ENCODE data around the gene PTX4.

Gene PTX4

DNA sequence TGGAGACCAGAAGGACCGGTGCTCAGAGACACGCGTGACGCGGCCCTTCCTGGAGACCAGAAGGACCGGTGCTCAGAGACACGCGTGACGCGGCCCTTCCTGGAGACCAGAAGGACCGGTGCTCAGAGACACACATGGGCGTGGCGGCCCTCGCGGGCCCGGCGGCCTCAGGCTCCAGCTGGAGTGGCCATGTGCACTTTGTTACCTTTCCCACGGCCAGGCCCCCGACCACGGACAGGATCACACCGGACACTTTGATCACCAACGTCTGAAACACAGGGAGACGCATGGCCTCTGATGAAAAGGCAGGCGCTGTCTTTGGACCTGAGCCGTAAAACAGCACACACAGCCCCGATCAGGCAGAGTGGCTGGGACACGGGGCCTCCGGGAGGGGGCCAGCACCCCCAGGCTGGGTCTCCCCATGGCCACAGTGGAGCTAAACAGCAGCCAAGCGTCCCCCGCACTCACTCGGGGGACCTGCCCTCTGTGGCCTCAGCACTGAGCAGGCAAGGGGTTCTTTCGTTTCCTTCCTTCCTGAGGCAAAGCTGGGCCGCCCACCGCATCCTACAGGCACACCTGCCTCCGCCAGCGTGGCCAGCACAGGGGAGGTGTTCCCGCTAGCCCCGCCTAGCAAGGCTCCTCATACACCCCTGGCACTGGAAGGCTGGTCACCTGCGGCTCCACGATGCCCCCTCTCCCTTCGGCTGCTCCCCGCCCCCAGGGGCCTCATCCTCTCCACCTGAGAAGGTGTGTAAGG is 31.1 kb downstream of the PTX4 start:
- no peak for DNase-seq (ENCODE audit: low read depth)
- TF ChIP-seq, protein P1, sequence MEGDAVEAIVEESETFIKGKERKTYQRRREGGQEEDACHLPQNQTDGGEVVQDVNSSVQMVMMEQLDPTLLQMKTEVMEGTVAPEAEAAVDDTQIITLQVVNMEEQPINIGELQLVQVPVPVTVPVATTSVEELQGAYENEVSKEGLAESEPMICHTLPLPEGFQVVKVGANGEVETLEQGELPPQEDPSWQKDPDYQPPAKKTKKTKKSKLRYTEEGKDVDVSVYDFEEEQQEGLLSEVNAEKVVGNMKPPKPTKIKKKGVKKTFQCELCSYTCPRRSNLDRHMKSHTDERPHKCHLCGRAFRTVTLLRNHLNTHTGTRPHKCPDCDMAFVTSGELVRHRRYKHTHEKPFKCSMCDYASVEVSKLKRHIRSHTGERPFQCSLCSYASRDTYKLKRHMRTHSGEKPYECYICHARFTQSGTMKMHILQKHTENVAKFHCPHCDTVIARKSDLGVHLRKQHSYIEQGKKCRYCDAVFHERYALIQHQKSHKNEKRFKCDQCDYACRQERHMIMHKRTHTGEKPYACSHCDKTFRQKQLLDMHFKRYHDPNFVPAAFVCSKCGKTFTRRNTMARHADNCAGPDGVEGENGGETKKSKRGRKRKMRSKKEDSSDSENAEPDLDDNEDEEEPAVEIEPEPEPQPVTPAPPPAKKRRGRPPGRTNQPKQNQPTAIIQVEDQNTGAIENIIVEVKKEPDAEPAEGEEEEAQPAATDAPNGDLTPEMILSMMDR (conservative IDR thresholded peaks at IDR 0.05; ENCODE audit: low read length): no peak
- H3K4me3 ChIP-seq (ENCODE audit: low read length): no peak overlapping the region

DNA sequence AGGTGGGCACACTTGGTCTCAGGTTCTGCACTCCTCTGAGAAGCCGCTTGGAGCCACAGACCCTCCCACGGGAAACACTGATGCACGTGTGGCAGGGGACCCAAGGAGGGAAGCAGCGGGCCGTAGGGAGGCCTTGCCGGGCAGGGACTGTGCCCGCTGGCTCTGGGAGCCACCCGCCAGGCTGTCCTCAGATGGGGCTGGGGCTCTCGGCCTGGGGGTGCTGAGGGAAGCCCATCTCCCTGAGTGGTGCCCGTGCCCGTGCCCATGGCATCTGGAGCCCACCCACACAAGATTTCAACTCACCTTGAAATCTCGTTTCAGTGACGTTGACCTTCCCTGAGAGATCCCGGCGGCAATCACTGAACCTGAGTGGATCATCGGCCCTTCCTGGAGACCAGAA is 31.8 kb downstream of the PTX4 start:
- no peak overlapping the region for H3K4me3 ChIP-seq (ENCODE audit: low read length)
- no peak for DNase-seq (ENCODE audit: low read depth)
- TF ChIP-seq, protein P1 (conservative IDR thresholded peaks at IDR 0.05; ENCODE audit: low read length): no peak

DNA sequence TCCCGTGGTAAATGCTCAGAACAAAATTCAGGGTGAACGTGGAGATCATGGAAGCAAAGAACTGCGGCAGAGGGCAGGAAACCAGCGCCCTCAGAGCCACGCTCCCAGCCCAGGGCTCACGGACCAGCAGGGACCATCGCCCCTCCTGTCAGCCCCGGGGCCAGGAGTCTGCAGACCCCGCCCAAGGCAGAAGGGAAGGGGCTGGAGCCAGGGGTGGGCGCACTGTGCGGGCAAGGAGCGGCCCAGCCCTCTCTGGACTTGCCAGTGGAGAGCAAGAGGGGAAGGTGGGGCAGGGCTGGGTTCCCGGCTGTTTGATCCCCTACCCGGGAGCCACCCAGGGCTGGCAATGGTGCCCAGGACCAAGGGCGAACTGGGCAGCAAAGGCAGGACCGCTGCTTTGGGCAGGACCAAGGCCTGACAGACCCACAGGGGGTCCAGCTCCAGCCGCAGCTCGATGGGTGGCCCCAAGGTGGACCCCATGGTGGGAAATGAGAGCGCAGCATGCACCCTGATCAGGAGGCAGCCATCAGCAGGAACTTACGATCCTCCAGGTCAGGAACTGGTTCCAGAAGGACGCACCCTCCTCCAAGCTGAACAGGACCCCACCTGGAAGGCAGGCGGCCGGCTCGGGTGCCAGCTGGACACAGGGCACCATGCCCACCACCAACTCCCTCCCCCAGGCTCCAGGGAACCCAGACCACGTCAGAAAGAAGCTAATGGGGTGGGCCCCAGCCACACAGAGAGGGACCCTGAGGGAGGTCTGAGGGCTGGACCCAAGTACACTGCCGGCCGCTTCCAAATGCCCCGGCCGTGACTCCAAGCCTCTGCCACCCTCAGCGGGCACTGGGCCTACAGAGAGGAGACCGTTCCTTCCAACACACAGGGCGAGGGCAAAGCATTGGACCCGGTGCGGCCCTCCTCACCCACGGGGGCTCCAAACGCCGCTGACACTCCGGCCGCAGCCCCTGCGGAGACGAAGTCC is 33.3 kb downstream of the PTX4 start:
- H3K4me3 ChIP-seq (ENCODE audit: low read length): no peak overlapping the region
- no peak for DNase-seq (ENCODE audit: low read depth)
- TF ChIP-seq, protein P1 (conservative IDR thresholded peaks at IDR 0.05; ENCODE audit: low read length): no peak

DNA sequence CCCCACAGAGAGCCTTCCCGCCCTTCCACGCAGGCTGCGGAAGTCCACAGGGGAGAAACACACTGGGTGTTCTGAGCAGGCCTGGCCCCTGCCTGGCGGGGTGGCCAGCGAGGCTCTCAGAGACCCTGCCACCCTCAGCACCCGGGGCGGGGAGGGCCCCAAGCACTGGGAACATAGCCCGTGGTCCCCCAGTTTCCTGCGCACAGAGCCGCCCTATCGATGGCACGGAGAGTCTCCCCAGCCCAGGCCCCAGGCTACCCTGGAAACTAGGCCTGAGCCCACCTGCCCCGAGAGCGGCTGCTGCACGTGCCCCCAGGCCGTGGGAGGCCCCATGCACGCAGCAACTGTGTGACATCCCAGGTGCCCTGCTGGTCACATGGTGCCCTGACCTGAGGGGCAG is 34.2 kb downstream of the PTX4 start:
- TF ChIP-seq, protein P1 (conservative IDR thresholded peaks at IDR 0.05; ENCODE audit: low read length): no peak
- DNase-seq (ENCODE audit: low read depth): no peak
- no peak overlapping the region for H3K4me3 ChIP-seq (ENCODE audit: low read length)

DNA sequence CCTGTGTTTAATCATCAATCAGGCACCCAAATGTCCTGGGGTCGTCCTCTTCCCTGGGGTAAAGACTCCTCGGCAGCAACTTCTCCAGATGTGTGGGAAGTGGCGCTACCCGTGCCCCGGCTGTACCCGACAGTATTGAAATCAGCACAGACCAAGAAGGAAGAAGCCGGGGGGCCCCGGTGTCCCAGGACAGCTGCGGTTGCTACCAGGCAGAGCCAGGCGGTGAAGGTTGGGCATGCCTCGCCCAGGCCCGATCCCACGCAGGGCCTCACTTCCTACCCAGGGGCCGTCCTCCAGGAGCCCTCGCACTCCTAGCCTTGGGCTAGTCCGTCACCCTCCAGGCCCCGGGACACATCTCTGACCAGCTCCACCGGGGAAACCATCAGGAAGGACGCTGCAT is 35.4 kb downstream of the PTX4 start:
- TF ChIP-seq, protein P1 (conservative IDR thresholded peaks at IDR 0.05; ENCODE audit: low read length): no peak
- no peak for DNase-seq (ENCODE audit: low read depth)
- H3K4me3 ChIP-seq (ENCODE audit: low read length): no peak overlapping the region

DNA sequence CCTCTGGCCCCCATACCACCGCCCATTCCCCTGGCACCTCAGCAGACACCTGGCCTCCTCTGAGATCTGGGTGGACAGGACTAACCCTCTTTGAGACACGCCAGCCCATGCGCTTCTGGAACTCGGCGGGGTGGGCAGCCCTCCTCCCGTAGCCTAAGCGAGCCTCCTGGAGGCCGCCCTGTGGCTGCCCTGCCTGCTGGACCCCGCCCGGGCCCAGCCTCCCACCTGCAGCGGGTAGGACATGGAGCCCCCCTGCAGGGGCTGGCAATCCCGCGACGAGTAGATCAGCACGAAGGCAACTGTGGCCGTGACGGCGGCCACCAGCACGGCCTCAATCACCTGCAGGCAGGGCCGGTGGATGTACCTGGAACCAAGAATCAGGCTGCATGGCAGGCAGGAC is 36.2 kb downstream of the PTX4 start:
- DNase-seq (ENCODE audit: low read depth): no peak
- TF ChIP-seq, protein P1 (conservative IDR thresholded peaks at IDR 0.05; ENCODE audit: low read length): no peak
- no peak overlapping the region for H3K4me3 ChIP-seq (ENCODE audit: low read length)
